Effector CD4-positive, alpha-beta T cell (primary cell): ENCODE results near the gene RPEL1.
"Not testable (repeated sequence)": the region's sequence is repeated elsewhere in the genome, so short reads cannot be mapped to it uniquely, and the experiment has no call there.

ENCODE experiments used
- DNase-seq: peaks from one replicate; pipeline ENCODE4 v3.0.0-alpha.2; 2020

Gene RPEL1

GRCh38 chr10:103238506-103239252 lies 7.0 kb upstream of the RPEL1 start:
- no peak for DNase-seq

- no peak for DNase-seq
Measured at GRCh38 chr10:103241262-103242011, 4.2 kb upstream of the RPEL1 start.

- peak; percentile 44 for DNase-seq
Measured at GRCh38 chr10:103244666-103245271, 918 bp upstream of the RPEL1 start.

GRCh38 chr10:103246324-103246723 lies 637 bp downstream of the RPEL1 start:
- no peak for DNase-seq

- no peak for DNase-seq
Measured at GRCh38 chr10:103254113-103254512, 8.4 kb downstream of the RPEL1 start.

- no peak for DNase-seq
Measured at GRCh38 chr10:103254538-103255325, 9.0 kb downstream of the RPEL1 start.

- DNase-seq, result no peak
Measured at GRCh38 chr10:103256613-103257012, 10.9 kb downstream of the RPEL1 start.

- DNase-seq, result no peak
Measured at GRCh38 chr10:103257812-103258211, 12.1 kb downstream of the RPEL1 start.

- not testable (repeated sequence) for DNase-seq
Measured at GRCh38 chr10:103258928-103259327, 13.2 kb downstream of the RPEL1 start.

- no peak for DNase-seq
Measured at GRCh38 chr10:103259989-103260388, 14.3 kb downstream of the RPEL1 start.

- DNase-seq, result no peak
Measured at GRCh38 chr10:103262229-103262628, 16.5 kb downstream of the RPEL1 start.

GRCh38 chr10:103265717-103266329 lies 20.1 kb downstream of the RPEL1 start:
- DNase-seq, result no peak

- no peak for DNase-seq
Measured at GRCh38 chr10:103273041-103273441, 27.4 kb downstream of the RPEL1 start.

- no peak for DNase-seq
Measured at GRCh38 chr10:103276251-103276895, 30.7 kb downstream of the RPEL1 start.

GRCh38 chr10:103276896-103277712 lies 31.4 kb downstream of the RPEL1 start, which contains the start of gene INA:
INA (plus strand) TSS chr10:103277138; CDS start chr10:103277212, 74 bp downstream.
- no peak for DNase-seq

- no peak for DNase-seq
Measured at GRCh38 chr10:103277713-103278536, 32.2 kb downstream of the RPEL1 start.

- no peak for DNase-seq
Measured at GRCh38 chr10:103278537-103278823, 32.8 kb downstream of the RPEL1 start.

GRCh38 chr10:103278862-103279298 lies 33.2 kb downstream of the RPEL1 start:
- peak; percentile 3 for DNase-seq

GRCh38 chr10:103280031-103280430 lies 34.3 kb downstream of the RPEL1 start:
- DNase-seq, result no peak

- no peak for DNase-seq
Measured at GRCh38 chr10:103280506-103280905, 34.8 kb downstream of the RPEL1 start.
